Smooth muscle cell of the brain vasculature (primary cell): ENCODE measurements around the gene PACS1.
"Not testable (repeated sequence)": the region's sequence is repeated elsewhere in the genome, so short reads cannot be mapped to it uniquely, and the experiment has no call there.

Experiments used
- DNase-seq: peaks from one replicate; pipeline ENCODE4 v3.0.0-alpha.2; 2012; ENCODE audit warnings: low read depth, low spot score

PACS1 gene

GRCh38 chr11:66075273-66075672 is 5.2 kb downstream of the PACS1 start:
- no peak for DNase-seq

GRCh38 chr11:66076561-66076960 is 6.5 kb downstream of the PACS1 start:
- DNase-seq = no peak

- no peak for DNase-seq
Measured at GRCh38 chr11:66077927-66078326, 7.9 kb downstream of the PACS1 start.

GRCh38 chr11:66078949-66079348 is 8.9 kb downstream of the PACS1 start:
- DNase-seq = not testable (repeated sequence)

GRCh38 chr11:66080055-66080817 is 10.2 kb downstream of the PACS1 start:
- no peak for DNase-seq

GRCh38 chr11:66081505-66081904 is 11.4 kb downstream of the PACS1 start:
- DNase-seq = no peak

- DNase-seq = peak; percentile 20
Measured at GRCh38 chr11:66082946-66083698, 13.1 kb downstream of the PACS1 start.

GRCh38 chr11:66083767-66084166 is 13.7 kb downstream of the PACS1 start:
- no peak for DNase-seq

- DNase-seq = no peak
Measured at GRCh38 chr11:66084821-66085475, 14.9 kb downstream of the PACS1 start.

- DNase-seq = no peak
Measured at GRCh38 chr11:66087148-66087908, 17.3 kb downstream of the PACS1 start.

GRCh38 chr11:66089067-66089466 is 19.0 kb downstream of the PACS1 start:
- no peak for DNase-seq

GRCh38 chr11:66090288-66090687 is 20.2 kb downstream of the PACS1 start:
- DNase-seq = no peak

- DNase-seq = not testable (repeated sequence)
Measured at GRCh38 chr11:66092125-66092524, 22.1 kb downstream of the PACS1 start.

GRCh38 chr11:66099746-66100145 is 29.7 kb downstream of the PACS1 start:
- not testable (repeated sequence) for DNase-seq

GRCh38 chr11:66100272-66101065 is 30.4 kb downstream of the PACS1 start:
- no peak for DNase-seq

- no peak for DNase-seq
Measured at GRCh38 chr11:66101066-66101464, 31.0 kb downstream of the PACS1 start.

GRCh38 chr11:66104057-66104638 is 34.1 kb downstream of the PACS1 start:
- no peak for DNase-seq

- DNase-seq = no peak
Measured at GRCh38 chr11:66106786-66107599, 36.9 kb downstream of the PACS1 start.

- DNase-seq = no peak
Measured at GRCh38 chr11:66107600-66108510, 37.8 kb downstream of the PACS1 start.
